ENCODE data around the gene FGD2. TPM values are rescaled to one million over a fixed set of nuclear protein-coding genes. Genes with fewer than 3 reads are reported as not detected.

Gene FGD2
- total RNA-seq, 1 donor from 2014 or later: 0.10 TPM

DNA sequence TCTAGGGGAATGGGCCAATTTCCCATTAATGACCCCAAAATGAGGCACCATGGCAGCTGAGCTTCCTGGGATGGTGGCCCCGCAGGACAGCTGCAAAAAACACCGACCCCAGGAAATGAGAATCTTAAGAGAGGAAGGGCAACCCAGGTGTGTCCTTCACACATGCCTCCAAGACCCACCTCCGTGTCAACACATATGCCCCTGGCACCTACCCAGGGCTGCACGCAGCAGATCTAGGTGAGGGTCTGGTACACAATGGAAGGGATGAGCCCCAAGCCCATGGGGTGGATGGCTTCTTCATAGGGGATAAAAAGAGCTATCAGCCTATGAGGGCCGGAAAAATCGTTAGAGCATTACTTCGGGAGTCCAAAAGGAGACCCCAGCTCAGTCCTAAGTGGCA lies 28.9 kb upstream of the FGD2 start:
- Mint-ChIP-seq H3K4me1 (ENCODE audit: unreplicated experiment) (peaks cover 18% of the 10 kb centered on the region), H3K9me3 (no peaks in the 10 kb centered on the region), H3K27me3 (no peaks in the 10 kb centered on the region), H3K4me3 (no peak overlapping the region), H3K36me3 (peaks cover 18% of the 10 kb centered on the region), H3K27ac (no peak overlapping the region)
- TF ChIP-seq, protein P1, sequence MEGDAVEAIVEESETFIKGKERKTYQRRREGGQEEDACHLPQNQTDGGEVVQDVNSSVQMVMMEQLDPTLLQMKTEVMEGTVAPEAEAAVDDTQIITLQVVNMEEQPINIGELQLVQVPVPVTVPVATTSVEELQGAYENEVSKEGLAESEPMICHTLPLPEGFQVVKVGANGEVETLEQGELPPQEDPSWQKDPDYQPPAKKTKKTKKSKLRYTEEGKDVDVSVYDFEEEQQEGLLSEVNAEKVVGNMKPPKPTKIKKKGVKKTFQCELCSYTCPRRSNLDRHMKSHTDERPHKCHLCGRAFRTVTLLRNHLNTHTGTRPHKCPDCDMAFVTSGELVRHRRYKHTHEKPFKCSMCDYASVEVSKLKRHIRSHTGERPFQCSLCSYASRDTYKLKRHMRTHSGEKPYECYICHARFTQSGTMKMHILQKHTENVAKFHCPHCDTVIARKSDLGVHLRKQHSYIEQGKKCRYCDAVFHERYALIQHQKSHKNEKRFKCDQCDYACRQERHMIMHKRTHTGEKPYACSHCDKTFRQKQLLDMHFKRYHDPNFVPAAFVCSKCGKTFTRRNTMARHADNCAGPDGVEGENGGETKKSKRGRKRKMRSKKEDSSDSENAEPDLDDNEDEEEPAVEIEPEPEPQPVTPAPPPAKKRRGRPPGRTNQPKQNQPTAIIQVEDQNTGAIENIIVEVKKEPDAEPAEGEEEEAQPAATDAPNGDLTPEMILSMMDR (conservative IDR thresholded peaks at IDR 0.05): no peak
- no peak for DNase-seq (ENCODE audit: extremely low spot score, unreplicated experiment)

DNA sequence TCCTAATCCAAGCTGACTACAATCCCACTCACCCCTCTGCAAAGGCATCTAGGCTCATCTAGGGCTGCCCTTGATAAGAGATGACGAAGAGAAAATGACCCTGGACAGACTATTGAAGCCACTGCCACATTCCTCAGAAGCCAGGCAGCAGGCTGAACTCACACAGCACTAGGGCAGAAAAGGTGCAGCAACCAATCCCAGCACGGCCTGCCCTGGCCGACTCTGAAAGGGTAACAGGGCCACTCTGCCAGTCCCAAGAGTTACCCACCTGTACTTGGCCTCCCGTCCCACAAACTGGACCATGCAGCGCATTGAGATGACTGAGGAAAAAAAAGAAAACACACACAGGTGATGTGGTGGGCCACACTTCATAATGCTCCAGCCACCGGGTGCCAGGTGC lies 28.5 kb upstream of the FGD2 start:
- TF ChIP-seq, protein P1 (conservative IDR thresholded peaks at IDR 0.05): no peak

DNA sequence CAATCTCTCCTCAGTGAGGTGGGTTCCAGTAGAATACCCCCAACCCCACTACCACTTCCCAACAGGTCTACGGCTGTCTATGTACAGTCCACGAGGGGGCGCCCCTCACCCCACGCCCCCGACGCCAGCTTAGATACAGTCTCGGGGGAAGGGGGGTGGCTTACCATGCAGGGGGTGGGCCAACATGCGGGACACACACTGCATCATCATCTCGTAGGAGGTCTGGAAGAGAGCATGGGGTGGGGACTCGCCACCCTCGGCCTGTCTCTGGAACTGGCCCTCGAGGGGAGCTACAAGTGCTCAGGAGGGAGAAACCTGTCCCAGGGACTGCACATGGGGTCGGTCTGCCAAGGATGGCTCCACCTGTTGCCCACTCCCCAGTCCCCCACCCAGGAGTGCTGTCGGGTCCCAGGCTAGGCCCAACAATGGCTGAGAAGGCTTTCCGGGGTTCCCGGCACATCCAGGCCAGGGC lies 27.9 kb upstream of the FGD2 start:
- Mint-ChIP-seq H3K9me3 (no peaks in the 10 kb centered on the region), H3K27ac (no peak overlapping the region), H3K27me3 (no peaks in the 10 kb centered on the region), H3K36me3 (peaks cover 23% of the 10 kb centered on the region), H3K4me1 (ENCODE audit: unreplicated experiment) (peaks cover 24% of the 10 kb centered on the region), H3K4me3 (no peak overlapping the region)
- DNase-seq (ENCODE audit: extremely low spot score, unreplicated experiment): no peak
- TF ChIP-seq, protein P1 (conservative IDR thresholded peaks at IDR 0.05): peak; percentile 56

More for the DNA sequence above, 28.5 kb upstream of the FGD2 start:
- peaks cover 22% of the 10 kb centered on the region for H3K4me1 Mint-ChIP-seq (ENCODE audit: unreplicated experiment)
- H3K27ac Mint-ChIP-seq: no peak overlapping the region
- H3K4me3 Mint-ChIP-seq: no peak overlapping the region
- H3K27me3 Mint-ChIP-seq: no peaks in the 10 kb centered on the region
- H3K36me3 Mint-ChIP-seq: peaks cover 21% of the 10 kb centered on the region
- H3K9me3 Mint-ChIP-seq: no peaks in the 10 kb centered on the region
- DNase-seq (ENCODE audit: extremely low spot score, unreplicated experiment): no peak

DNA sequence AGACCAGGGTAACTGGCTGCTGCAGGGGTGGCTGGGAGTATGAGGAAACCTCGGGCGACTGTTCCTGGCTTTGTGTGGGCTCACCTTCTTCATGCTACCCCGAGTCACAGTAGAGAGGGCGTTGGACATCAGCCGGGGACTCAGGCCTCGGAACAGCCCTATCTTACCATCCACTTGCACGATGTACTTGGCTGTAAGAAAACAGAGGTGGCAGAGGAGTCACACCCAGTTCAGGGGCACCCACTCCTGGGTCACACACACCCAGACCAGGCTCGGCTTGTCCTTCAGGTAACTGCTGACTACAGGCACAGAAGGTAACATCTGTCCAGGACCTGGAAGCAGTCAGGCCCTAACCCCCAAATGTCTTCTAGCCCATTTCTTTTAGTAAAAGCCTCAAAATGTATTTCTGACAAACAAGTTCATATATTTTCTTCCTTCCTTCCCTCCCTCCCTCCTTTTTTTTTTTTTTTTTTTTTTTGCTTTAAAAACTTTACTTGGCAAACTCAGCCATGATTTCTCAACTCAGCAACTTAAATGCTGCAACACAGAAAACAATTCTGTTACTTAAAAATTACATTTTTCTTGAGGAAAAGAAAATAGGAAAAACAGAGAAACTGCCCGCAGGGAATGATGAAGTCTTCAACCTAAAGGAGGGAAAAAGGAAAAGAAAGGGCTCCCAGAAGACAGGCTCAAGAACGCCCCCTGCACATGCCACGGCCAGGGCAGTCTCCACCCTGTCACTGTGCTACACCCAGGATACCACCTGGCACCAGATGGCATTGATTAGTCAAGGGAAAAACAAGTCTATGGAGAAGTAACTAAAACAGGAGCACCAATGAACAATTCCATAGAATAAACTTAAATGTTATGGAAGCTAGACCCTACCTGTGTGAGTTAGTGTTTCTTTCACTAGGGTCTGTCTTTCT lies 26.8 kb upstream of the FGD2 start:
- H3K4me1 Mint-ChIP-seq (ENCODE audit: unreplicated experiment): peaks cover 24% of the 10 kb centered on the region
- no peaks in the 10 kb centered on the region for H3K27me3 Mint-ChIP-seq
- no peak overlapping the region for H3K4me3 Mint-ChIP-seq
- no peak for DNase-seq (ENCODE audit: extremely low spot score, unreplicated experiment)
- H3K9me3 Mint-ChIP-seq: no peaks in the 10 kb centered on the region
- TF ChIP-seq, protein P1 (conservative IDR thresholded peaks at IDR 0.05): no peak
- H3K27ac Mint-ChIP-seq: peak overlapping the region; percentile 4
- H3K36me3 Mint-ChIP-seq: peaks cover 17% of the 10 kb centered on the region

DNA sequence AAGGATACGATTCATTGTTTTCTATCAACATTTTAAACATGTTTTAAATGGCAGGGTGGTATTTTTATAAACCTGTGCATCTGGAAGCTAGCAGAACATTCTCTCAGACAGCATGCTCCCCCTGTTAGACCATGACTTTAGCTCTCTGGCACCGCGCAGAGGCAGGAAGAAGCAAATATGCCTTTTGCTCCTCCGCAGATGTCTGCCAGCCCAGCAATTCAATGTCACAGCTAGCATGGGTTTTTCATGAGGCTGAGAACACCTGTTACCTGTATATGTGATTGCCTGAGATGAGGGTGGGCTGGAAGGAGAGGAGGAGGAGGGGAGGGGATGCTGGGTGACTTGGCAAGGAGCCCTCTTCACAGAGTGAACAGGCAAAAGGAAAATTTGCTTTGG lies 26.1 kb upstream of the FGD2 start:
- DNase-seq (ENCODE audit: extremely low spot score, unreplicated experiment): no peak
- TF ChIP-seq, protein P1 (conservative IDR thresholded peaks at IDR 0.05): peak; percentile 48
- Mint-ChIP-seq H3K4me1 (ENCODE audit: unreplicated experiment) (peaks cover 24% of the 10 kb centered on the region), H3K36me3 (peaks cover 15% of the 10 kb centered on the region), H3K27me3 (no peaks in the 10 kb centered on the region), H3K27ac (peak overlapping the region; percentile 4), H3K9me3 (no peaks in the 10 kb centered on the region), H3K4me3 (no peak overlapping the region)
